NK-92 (cell line): ENCODE results near the gene POU2AF3.

Source experiments
- DNase-seq: peaks from one replicate; lab custom pipeline; 2025; ENCODE audit not compliant: unreplicated experiment; lab: John Stamatoyannopoulos, UW

Gene POU2AF3

DNA sequence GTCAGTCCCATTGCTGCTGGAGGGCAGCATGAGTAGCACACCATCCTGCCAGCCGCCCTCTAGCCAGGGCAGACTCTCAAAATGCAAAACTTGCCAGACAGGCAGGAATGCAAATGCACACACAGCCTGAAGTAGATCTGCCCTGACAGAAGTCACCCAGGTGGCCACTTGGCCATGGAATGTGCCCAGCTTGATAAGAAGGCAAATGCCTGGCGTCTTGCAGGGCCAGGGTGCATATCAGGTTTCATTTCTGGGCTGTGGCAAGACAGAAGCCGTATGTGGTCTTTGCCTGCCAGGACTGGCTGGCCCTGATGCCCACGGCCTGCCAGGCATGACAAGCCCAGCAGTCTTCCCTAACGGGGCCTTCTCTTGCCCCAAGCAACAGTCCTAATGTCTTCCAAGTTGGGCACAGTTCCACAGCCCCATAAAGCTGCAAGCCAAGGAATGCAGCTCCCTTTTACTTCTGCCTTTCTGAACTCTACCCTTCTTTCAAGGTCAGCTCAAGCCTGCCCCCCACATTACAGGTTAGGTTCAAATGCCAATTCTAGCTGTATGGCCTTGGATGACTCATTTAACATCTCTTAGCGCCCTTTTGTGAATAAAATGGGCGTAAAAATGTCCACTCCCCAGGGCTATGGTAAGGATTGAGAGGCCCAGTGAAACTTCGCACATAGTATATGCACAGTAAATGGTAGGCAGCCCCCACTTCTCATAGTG, 29.7 kb downstream of the POU2AF3 start:
- DNase-seq, result no peak

DNA sequence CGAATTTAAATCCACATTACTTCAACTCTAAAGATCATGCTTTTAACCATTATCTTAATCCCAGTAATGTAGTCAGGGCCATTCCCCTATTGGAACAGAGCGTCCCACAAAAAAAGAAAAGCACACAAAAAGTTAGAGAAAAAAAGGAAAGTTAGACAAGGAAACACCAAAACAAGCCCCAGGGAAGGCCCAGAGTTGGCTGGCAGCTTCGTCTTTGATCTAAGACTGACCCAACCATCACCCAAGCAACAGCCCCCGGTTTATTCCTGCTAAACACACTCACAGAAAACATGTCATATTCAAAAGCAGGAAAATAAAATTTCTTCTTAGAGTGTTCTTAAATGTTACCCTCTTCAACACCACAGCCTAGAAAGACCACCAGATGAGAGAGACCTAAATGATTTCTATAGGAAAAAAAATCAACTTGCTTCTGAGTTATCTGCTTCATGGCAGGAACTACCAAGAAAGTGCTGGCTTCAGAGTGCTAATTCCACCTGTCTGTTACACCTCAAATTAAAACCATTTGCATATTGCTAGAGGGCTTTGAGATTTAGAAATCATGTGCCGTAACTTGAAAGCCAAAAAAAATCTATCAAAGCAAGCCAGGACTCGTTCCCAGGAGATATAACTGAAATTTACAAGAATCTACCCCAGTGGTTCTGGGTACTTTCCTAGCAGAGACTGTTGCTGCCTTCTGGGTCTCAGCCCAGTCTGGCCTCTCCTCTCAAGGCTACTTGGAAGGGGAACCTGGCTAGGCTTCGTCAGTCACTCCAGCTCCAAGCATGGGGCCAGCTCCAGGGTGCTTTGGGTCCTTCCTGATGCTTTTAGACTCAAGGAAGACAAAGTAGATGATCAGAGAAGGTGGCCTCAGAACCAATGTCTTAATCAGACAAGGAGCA, 31.2 kb downstream of the POU2AF3 start:
- DNase-seq, result no peak

DNA sequence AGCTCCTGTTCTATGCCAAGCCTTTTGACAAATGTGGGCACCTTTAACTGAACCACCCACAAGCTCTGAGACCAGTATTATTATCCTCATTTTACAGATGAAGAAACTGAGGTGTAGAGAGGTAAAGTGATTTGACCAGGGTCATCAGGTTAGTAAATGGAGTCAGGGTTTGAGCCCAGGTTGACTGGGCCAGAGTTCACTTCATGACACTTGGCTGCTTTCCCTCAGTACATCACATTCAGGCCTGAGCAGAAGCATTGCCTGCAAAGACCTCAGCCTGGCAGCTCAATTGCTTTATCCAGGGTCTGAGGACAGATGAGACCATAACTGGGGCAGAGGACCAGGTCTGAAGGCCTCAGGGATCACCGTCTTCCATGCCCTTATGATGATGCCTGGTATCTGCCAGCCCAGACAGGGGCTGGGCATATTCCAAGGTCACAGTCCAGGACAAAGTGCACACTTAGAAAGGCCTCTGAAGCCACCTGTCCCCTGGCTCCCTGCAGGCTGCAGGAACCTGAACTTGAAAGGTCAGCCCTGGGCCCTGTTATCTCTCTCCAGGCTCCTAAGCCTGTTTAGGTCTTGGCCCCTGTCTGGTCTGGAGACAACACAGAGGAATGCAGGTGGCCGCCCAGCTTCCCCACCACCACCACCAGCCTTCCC, 32.0 kb downstream of the POU2AF3 start:
- DNase-seq, result no peak

DNA sequence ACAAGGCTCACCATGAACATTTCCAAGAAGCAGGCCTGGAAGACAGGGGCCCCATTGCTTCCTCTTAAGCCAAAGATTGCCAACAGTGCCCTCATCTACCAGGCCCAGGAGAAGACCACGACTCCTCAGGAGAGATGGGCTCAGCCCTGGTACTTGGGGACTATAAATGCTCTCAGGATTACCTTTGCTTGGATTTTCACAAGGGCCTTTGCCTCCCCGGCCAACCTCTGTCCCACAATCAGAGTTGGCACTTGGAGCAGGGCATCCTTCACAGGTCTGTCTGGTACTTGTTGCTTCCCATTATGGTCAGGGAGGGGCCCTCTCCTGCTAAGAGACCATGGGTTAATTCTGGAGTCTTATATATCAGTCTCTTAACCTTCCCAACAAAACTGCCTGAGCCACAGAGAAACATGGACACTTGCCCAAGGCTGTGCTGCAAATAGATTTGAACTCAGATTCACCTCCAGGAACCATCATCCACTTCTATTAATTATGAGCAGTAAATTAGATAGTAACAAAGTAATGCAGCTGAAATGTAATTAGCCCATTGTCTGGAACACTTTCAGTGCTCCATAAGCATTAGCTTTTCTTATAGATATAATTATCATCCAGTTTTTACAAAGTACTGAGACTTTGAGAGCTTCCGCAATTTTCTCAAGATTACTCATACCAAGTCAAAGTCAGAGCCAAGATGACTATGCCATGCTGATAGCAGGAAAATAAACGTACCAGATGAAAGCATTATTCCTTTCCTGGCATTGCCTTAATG, 33.5 kb downstream of the POU2AF3 start:
- DNase-seq, result no peak

DNA sequence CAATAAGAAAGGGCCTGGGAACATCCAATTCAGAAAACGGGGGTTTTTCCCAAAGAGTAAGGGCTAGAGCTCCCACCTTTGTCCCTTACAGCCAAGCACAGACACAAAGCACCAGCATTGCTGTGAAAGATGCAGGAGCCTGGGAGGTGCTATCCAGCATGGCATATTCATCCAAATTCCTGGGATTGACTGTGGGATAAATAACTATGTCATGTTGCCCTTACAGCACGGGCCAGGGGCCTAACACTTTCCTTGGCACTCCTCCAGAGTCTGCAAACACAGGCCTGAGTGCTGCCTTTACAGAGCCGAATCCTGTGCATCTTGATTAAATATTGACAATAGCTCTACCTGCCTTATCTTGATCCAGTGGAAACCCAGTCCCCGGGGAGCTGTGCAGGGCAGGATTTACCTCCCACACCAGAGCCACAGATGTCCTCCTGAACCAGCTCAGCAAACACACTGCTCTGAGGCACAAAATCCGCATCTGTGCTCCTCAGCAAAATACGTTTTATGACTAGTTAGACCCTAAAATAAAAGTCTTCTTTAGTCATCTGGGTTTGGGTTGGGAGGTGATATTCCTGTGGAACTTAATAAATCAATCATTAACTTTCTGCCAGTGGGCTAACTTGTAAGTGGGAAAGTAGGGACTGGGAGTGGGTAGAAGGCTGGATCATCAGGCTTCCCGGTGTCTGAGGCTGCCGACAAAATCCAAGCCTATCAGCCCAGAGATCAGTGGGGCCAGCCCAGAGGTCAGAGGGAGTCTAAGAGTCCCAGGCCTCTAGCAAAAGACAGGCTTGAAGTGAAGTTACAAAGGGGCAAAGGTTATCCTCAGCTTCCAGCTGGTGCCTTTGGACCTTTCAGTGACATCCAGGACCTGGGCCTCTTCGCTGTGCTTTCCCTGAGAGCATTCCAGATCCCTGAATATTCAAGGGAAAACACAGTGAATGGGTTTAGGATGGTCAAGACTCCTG, 36.5 kb downstream of the POU2AF3 start:
- no peak for DNase-seq

DNA sequence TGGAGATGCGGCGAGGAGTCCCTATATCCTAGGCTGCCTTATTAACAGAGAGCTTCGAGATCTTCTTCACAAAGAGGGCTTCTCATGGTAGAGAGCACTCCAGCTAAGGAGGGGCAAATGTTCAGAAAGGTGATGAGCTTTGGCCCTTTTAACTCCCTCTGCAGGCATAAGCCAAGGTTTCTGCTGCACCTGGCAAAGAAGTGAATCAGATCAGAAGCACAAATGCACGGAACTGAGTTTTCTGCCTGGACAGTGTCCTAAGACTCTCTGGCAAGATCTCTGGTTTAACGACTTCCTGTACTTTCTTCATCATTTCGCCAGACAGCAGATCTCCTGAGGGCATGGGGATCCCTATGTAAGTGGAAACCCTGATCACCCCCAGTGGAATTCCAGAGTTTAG, 37.2 kb downstream of the POU2AF3 start:
- no peak for DNase-seq

DNA sequence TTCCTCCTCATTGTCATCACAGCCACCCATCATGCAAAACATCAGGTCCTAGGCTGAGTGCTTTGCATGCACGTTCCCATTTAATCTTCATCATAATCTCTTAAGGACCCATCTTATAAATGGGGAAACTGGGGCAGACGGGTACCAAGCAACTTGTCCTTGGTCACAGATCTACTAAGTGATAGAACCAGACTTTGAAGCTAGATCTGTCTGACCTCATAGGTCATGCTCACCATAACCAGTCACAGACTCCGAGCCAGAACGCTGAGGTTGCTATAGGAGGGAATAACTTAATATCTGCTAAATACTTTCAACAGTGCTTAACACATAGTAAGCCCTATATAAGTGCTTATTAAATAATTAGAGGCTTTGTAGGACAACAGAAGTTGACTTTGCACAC, 37.7 kb downstream of the POU2AF3 start:
- DNase-seq, result no peak

DNA sequence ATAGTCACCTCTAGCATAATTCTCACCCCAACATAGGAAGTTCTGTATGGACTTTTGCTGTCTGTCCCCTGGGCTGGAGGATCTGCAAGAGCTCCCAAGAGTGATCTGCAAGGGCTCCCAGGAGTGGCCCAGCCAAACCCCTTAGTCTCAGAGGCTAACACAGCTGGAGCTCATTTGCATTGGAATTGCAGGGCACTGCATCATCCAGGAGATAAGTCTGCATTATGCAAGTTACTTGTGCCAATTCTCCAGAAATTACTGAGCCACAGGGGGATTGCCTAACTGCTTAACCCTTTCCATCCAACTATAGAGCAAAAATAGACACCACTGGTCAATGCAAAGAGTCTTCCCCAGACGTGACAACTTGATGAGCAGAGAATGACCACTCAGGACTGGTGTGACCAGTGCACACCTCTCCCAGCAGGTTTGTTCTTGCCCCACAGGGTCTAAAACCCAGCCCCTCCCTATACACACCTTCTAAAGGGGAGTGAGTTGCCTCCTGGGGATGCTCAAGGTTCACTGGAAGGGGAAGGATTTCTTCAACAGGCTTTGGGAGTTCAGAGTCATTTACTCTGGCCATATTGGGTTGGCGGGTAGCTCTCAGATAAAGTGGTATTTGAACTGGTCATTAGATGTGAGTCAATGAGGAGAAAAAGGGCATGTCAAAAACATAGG, 38.4 kb downstream of the POU2AF3 start:
- no peak for DNase-seq

DNA sequence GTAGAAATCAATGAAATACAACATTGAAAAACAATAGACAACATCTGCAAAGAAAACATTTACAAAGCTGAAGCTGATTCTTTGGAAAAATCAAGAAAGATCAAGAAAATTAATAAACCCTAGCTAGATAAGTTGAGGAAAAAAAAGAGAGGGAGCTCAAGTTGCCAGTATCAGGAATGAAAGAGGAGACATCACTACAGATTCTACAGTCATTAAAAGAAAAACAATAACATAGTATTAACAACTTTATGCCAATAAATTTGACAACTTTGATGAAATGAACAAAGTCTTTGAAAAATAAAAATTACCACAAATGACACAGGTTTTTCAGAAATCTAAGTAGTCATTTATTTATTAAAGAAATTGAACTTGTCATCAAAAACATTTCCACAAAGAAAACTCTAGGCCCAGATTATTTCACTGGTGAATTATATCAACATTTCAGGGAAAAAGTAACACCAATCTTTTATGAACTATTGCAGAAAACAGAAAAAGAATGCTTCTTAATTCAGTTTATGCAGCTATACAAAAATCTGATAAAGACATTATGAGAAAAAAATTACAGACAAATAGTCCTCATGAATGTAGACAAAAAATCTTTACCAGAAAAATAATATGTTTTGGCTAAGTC, 41.5 kb downstream of the POU2AF3 start:
- no peak for DNase-seq

DNA sequence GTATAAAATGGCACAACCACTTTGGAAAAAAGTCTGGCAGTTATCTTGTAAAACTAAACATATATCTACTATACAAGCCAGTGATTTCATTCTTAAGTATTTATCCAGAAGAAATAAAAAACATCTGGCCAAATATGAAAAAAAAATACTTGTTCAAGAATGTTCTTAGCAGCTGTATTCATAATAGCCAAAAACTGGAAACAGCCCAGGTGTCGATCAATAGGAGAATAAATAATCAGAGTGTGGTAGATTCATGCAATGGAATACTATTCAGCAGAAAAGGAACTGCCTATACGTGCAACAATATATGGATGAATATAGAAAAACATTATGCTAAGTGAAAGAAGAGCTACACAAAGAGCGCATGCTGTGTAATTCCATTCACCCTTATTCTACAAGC, 44.0 kb downstream of the POU2AF3 start:
- no peak for DNase-seq

DNA sequence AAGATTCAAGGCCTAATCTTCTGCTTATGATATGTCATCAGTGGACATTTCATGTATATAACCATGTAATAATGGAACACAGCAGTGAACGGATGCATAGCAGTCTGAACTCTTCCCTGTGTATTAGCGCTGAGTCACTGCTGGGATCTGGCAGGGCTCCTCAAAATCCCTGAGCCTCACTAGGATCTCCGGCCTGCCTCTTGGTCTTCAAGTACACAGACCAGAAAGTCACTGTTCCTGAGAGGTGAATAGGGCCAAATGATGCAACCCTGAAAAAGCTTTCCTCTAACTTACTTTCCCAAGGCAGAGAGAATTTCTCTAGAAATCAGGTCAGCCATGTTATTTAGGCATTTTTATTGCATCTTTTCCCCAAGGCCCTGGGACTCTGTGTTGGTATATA, 45.7 kb downstream of the POU2AF3 start:
- no peak for DNase-seq

DNA sequence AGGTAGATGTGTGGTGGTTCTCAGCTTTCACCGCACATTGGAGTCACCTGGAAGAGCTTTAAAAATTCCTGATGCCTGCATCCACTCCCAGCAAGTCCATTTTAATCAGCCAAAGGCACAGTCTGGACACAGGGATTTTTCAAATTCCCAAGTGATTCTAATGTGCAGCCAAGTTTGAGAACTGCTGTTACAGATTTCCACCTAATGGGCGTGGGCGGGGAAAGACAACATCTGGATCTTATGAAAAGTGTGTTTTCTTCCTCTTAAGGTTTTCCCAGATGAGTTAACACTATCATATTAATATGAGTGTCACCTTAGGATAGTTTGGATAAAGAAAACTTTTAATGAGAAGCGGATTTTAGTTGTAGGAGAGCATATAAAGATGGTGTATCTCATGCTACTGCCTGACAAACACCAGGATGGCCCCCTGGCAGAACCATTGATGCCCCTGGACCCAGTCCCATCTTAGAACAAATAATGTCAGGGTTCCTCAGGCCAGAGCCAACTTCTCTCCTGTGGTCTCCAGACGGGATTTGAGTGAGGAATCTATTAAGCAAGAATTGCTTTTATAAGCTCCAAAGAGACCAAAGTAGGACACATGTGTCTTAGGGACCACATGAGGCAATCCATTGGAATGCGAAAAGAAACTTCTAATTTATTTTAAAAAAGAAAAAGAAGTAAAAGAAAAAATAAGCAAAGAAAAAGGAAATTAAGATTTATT, 48.8 kb downstream of the POU2AF3 start:
- no peak for DNase-seq

DNA sequence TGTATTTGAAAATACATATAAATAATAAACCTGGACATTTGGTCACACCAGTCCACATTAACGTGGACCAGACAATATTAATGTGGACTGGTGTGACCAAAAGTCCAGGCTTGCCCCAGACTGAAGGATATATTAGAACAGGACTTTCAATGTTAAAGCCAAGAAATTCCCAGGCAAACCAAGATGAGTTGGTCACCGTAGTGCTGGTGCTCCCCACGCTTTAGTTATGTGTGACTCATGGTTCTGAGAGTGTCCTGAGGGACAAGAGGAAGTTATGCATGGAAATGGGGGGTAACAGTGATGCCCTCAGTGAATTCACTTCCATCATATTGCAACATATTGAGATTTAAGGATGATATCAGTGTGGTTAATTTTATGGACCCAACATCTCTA, 49.4 kb downstream of the POU2AF3 start:
- DNase-seq, result no peak

DNA sequence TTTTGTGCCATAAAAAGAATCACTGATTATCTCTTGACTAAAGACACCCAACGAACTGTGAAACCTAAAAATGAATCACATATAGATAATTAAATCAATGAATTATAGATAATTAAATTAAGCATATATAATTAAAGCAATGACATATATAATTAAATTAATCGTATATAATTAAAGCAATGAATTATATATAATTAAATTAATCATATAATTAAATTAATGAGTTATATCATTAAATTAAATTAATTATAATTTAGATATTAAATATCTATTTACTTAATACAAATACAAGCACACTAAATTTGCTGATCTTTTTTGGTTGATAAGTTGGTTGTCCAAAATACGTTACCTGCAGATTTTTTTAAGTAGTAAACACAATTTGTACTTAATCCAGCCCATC, 49.8 kb downstream of the POU2AF3 start:
- DNase-seq, result no peak

DNA sequence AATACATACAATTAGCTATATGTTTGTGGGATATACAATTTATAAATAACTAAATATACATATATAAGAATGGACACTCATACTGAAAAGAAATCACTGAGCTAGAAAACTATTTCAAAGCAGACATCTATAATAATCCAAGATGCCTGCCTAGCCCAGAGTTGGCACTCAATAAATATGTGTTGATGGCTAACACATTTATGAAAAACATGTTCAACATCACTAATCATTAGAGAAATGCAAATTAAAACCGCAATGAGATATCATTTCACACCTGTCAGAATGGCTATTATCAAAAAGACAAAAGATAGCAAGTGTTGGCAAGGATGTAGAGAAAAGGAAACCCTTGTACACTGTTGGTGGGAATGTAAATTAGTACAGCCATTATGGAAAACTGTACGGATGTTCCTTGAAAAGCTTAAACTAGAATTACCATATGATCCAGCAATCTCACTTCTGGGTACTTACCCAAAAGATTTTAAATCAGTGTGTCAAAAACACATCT, 50.9 kb downstream of the POU2AF3 start:
- no peak for DNase-seq

DNA sequence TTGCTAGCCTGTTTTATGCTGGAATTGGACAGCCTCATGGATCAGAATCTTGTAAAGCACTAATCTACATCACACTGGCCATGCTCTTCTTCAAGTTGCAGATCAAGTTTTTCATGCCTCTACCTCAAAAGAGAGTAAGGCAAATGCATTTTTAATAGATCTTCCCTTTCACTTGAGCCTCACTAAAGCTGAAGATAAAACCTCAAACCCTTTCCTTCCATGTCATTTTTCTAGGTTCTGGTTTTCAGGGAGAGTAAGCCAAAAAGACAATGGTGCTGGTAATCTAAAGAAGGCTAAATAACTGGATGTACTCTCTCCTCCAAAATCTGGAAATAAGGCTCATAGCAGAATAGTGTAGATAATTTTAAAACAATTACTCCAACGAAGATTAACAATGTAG, 52.5 kb downstream of the POU2AF3 start:
- no peak for DNase-seq

DNA sequence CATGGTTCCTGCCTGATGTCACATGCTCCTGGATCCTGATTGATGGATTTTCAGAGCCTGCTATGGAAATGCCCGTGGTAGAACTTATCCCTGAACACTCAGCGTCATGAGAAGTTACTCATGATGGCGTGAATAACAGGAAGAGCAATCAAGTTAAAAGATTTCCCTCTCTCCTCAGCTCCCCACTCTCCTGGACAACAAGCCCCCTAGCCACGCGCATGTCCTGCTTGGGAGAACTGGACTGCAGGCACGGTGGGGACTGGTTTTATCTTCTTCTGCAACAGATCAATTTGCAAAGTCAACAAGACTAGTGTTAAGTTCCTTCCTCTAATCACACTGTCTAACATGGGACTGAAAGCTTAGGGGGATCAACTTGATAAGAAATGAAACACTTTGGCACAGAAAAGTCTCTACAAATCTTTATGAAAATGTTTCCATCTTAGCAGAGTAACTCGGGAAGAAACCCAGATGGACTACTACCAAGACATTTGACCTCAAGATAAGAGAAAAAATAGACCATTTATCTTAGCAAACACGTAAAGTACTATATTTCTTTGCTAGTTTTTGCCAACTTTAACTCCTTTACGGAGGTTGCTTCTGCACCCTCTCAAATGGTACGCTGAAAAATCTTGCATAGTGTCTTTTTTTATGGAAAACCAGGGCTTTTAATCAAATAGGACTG, 53.2 kb downstream of the POU2AF3 start:
- no peak for DNase-seq
